HEK293 (cell line): ENCODE results near the gene BLOC1S3.

Experiments used
- CTCF ChIA-PET: fragments of 350-600 bp; formaldehyde crosslinking; extraction: SDS; loops from one replicate; lab custom pipeline; 2021; ENCODE audit warnings: antibody characterized with exemption; lab: Yijun Ruan, JAX
- POLR2A ChIA-PET: fragments of 300-600 bp; formaldehyde crosslinking; extraction: SDS; loops from one replicate; lab custom pipeline; 2020; ENCODE audit warnings: antibody characterized with exemption, inconsistent platforms; lab: Yijun Ruan, JAX
- H3K27ac ChIP-seq: fragments of 200-500 bp; sonication (Bioruptor generic); 2 replicates; pipeline ENCODE4 v1.5.1; 2014; ENCODE audit warnings: low read depth, low read length, control low read depth, inconsistent platforms; ENCODE audit errors: extremely low read depth
- H3K36me3 ChIP-seq, 2 experiments: fragments of 200-500 bp in 1 of 2; sonication (Bioruptor generic) in 1 of 2; 1 replicate in 1 of 2; 2 replicates in 1 of 2; pipeline ENCODE4 v1.5.1; 2014 to 2017; ENCODE audit warnings: inconsistent platforms in 2 of 2, low read length in 2 of 2; ENCODE audit not compliant: control insufficient read depth in 2 of 2, insufficient read depth in 1 of 2
- H3K4me1 ChIP-seq: fragments of 200-500 bp; sonication (Bioruptor generic); 2 replicates; pipeline ENCODE4 v1.5.1; 2014; ENCODE audit warnings: mild to moderate bottlenecking, low read length, inconsistent platforms; ENCODE audit not compliant: control insufficient read depth, insufficient read depth
- H3K4me3 ChIP-seq: 2 replicates; pipeline ENCODE4 v1.5.1; 2011; ENCODE audit warnings: low read depth, mild to moderate bottlenecking, control low read depth, low read length, moderate library complexity
- H3K9me3 ChIP-seq: fragments of 200-500 bp; sonication (Bioruptor generic); 2 replicates; pipeline ENCODE4 v1.5.1; 2014; ENCODE audit warnings: low read depth, low read length, inconsistent platforms; ENCODE audit not compliant: control insufficient read depth, insufficient read depth
- GLI4 ChIP-seq: fragments of 450-650 bp; formaldehyde crosslinking; IDR thresholded peaks from 2 replicates; pipeline ENCODE4 v1.5.1; 2016; ENCODE audit warnings: missing biosample characterization, missing genetic modification characterization
- SP7 ChIP-seq: fragments of 450-650 bp; formaldehyde crosslinking; IDR thresholded peaks from 2 replicates; pipeline ENCODE4 v1.5.1; 2016; ENCODE audit warnings: missing biosample characterization, missing genetic modification characterization
- ZNF214 ChIP-seq: fragments of 450-650 bp; formaldehyde crosslinking; IDR thresholded peaks from 2 replicates; pipeline ENCODE4 v1.5.1; 2017; ENCODE audit warnings: missing biosample characterization, mild to moderate bottlenecking, missing genetic modification characterization, borderline replicate concordance
- ZNF292 ChIP-seq: fragments of 450-650 bp; formaldehyde crosslinking; IDR thresholded peaks from 2 replicates; pipeline ENCODE4 v1.5.1; 2016; ENCODE audit warnings: low read depth, missing biosample characterization, missing genetic modification characterization, borderline replicate concordance
- ZNF341 ChIP-seq: fragments of 450-650 bp; formaldehyde crosslinking; IDR thresholded peaks from 2 replicates; pipeline ENCODE4; 2016; ENCODE audit warnings: low read depth, missing biosample characterization, missing genetic modification characterization
- ZNF530 ChIP-seq: fragments of 450-650 bp; formaldehyde crosslinking; IDR thresholded peaks from 2 replicates; pipeline ENCODE4 v1.5.1; 2016; ENCODE audit warnings: low read depth, missing biosample characterization, missing genetic modification characterization
- ZNF610 ChIP-seq: fragments of 450-650 bp; formaldehyde crosslinking; IDR thresholded peaks from 2 replicates; pipeline ENCODE4 v1.5.1; 2016; ENCODE audit warnings: missing biosample characterization, missing genetic modification characterization, borderline replicate concordance
- ZNF624 ChIP-seq: fragments of 450-650 bp; formaldehyde crosslinking; IDR thresholded peaks from 2 replicates; pipeline ENCODE4 v1.5.1; 2017; ENCODE audit warnings: missing biosample characterization, missing genetic modification characterization
- ZNF76 ChIP-seq: fragments of 450-650 bp; formaldehyde crosslinking; IDR thresholded peaks from 2 replicates; pipeline ENCODE4; 2016; ENCODE audit warnings: low read depth, missing biosample characterization, missing genetic modification characterization, borderline replicate concordance
- ZNF792 ChIP-seq: fragments of 450-650 bp; formaldehyde crosslinking; IDR thresholded peaks from 2 replicates; pipeline ENCODE4 v1.5.1; 2016; ENCODE audit warnings: missing biosample characterization, missing genetic modification characterization
- TF ChIP-seq, protein P1 (sequence below): fragments of 450-650 bp; formaldehyde crosslinking; IDR thresholded peaks from 2 replicates; pipeline ENCODE4 v1.5.1; 2016; ENCODE audit warnings: missing biosample characterization, missing genetic modification characterization
- TF ChIP-seq, protein P2 (sequence below): fragments of 450-650 bp; formaldehyde crosslinking; IDR thresholded peaks from 2 replicates; pipeline ENCODE4 v1.5.1; 2016; ENCODE audit warnings: missing biosample characterization, missing genetic modification characterization
- TF ChIP-seq, protein P3 (sequence below): fragments of 450-650 bp; formaldehyde crosslinking; IDR thresholded peaks from 2 replicates; pipeline ENCODE4 v1.5.1; 2016; ENCODE audit warnings: missing biosample characterization, missing genetic modification characterization, low read depth

The BLOC1S3 gene

DNA sequence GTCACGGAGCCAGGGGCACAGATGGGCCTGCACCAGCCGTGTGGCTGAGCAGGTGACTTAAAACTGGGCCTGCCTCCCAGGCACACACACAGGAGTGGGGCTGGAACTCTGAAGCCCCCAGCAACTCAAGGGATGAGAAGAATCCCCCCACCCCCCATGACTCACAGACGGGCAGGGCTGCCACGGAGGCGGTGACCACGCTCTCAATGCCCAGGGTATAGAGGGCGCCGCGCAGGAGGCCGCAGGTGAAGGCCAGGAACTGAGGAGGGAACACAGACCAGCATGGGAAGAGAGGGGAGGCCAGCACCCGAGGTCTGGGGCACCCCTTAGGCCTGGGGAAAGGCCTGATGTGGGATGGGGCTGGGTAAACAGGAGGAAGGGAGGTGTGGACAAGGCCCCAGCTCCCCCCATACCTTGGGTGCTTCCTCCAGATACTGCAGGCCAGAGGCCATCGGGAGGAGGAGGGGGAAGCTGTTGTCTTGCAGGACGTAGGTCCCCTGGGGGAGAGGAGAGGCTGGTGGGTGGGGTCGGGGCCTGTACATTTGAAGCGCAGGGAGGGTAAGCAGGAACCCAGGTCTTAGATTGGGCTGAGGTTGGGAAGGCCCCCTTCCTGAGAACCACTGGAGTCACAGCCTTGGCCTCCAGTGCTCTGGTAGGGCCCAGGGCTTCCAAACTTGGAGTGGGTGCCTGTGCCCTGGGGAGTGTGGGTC is 14.7 kb upstream of the BLOC1S3 start:
- Histone ChIP-seq H3K27ac (no peak overlapping the region), H3K9me3 (no peaks in the 10 kb centered on the region), H3K4me3 (no peak overlapping the region), H3K4me1 (no peaks in the 10 kb centered on the region), H3K36me3 (no peaks in the 10 kb centered on the region)
- TF ChIP-seq ZNF624 (tag by site-specific recombination) = no peak
- POLR2A ChIA-PET = interaction anchor here (1.0 kb wide), 1 partner anchor 14 kb away, joined by 5 read pairs; the partner anchor contains the start of genes BLOC1S3 and TRAPPC6A
- CTCF ChIA-PET = interaction anchor here (0.9 kb wide), 1 partner anchor 260 kb away, joined by 4 read pairs; no protein-coding TSS in a partner anchor

DNA sequence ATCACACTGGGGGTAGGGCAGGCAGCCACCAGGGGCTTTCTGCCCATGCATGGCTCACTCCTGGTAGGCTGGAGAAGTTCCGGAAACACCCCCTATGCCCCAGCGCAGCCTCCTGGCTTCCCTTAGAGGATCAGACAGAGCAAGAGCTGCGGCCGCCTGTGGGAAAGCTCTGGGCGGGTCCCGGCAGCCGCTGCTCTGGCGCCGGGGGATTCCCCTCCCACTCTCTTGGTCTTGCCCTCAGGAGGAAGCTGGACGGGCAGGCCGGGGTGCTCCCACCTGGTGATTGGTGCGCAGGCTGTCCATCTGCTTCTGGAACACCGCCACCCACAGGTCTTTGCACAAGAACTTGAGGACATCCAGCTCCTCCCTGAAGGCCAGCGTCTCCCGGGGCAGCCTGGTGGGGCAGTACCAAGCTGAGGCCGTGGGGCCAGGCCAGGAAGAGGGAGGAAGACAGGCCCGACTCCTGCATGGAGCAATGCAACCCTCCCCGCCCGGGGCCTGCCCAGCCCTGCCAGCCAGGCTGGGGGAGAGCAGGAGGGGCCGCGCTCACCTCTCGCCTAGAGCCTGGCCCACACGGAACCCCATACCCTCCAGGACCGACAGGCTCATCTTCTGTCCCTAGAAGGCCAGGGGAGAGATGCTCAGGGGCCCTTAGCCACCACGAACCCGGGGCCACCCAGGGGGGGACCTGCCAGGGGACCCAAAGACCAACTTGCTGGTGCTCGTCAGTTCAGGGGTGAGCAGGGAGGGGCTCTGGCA is 13.8 kb upstream of the BLOC1S3 start:
- H3K27ac ChIP-seq = no peak overlapping the region
- H3K4me3 ChIP-seq = no peak overlapping the region
- H3K36me3 ChIP-seq = no peaks in the 10 kb centered on the region
- H3K9me3 ChIP-seq = no peaks in the 10 kb centered on the region
- no peaks in the 10 kb centered on the region for H3K4me1 ChIP-seq
- CTCF ChIA-PET = interaction anchor here (0.6 to 0.9 kb wide), 4 partner anchors 28 to 261 kb away, joined by 3 to 4 read pairs (median 4); no protein-coding TSS in a partner anchor
- peak; percentile 25; the same call in 1 of the 2 replicates for TF ChIP-seq ZNF341 (tag by site-specific recombination)
- TF ChIP-seq ZNF76 (tag by site-specific recombination) = no peak
- TF ChIP-seq, protein P1, sequence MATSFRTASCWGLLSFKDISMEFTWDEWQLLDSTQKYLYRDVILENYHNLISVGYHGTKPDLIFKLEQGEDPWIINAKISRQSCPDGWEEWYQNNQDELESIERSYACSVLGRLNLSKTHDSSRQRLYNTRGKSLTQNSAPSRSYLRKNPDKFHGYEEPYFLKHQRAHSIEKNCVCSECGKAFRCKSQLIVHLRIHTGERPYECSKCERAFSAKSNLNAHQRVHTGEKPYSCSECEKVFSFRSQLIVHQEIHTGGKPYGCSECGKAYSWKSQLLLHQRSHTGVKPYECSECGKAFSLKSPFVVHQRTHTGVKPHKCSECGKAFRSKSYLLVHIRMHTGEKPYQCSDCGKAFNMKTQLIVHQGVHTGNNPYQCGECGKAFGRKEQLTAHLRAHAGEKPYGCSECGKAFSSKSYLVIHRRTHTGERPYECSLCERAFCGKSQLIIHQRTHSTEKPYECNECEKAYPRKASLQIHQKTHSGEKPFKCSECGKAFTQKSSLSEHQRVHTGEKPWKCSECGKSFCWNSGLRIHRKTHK (tag by site-specific recombination) = no peak
- TF ChIP-seq, protein P2, sequence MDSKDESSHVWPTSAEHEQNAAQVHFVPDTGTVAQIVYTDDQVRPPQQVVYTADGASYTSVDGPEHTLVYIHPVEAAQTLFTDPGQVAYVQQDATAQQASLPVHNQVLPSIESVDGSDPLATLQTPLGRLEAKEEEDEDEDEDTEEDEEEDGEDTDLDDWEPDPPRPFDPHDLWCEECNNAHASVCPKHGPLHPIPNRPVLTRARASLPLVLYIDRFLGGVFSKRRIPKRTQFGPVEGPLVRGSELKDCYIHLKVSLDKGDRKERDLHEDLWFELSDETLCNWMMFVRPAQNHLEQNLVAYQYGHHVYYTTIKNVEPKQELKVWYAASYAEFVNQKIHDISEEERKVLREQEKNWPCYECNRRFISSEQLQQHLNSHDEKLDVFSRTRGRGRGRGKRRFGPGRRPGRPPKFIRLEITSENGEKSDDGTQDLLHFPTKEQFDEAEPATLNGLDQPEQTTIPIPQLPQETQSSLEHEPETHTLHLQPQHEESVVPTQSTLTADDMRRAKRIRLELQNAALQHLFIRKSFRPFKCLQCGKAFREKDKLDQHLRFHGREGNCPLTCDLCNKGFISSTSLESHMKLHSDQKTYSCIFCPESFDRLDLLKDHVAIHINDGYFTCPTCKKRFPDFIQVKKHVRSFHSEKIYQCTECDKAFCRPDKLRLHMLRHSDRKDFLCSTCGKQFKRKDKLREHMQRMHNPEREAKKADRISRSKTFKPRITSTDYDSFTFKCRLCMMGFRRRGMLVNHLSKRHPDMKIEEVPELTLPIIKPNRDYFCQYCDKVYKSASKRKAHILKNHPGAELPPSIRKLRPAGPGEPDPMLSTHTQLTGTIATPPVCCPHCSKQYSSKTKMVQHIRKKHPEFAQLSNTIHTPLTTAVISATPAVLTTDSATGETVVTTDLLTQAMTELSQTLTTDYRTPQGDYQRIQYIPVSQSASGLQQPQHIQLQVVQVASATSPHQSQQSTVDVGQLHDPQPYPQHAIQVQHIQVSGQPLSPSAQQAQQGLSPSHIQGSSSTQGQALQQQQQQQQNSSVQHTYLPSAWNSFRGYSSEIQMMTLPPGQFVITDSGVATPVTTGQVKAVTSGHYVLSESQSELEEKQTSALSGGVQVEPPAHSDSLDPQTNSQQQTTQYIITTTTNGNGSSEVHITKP (tag by site-specific recombination) = 0 out of 2 replicates have a peak, but pooled peaks have one; percentile 16
- TF ChIP-seq, all 188 proteins: peak for 2
- POLR2A ChIA-PET = interaction anchor here (0.5 to 1.0 kb wide), 2 partner anchors 13 to 165 kb away, joined by 5 to 7 read pairs; partner anchors contain the start of genes BLOC1S3 and TRAPPC6A

DNA sequence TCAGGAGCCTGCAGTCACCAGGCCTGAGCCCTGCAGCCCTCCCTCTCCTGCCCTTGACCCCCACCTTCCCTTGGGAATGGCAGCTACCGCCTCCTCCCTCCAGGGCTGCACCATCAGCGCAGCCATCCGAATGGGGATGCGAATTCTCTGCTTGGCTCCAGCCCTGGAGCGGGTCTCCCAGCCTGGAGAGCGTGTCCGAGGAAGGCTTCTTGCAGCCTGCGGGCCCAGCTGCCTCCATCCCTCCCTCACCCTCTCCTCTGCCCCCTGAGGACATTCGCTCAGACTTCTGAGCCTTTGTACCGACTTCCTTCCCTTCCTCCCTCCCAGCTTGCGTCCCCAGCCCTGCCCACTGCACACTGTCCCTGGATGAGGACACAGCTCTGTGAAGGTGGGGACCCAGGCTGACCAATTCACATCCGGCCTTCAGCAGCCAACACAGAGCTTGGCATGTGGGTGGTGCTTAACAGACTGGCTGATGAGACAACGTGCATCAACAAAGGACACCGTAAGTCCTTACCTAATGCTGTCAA is 11.8 kb upstream of the BLOC1S3 start:
- H3K4me1 ChIP-seq = no peaks in the 10 kb centered on the region; the same call in 1 of the 2 replicates
- ChIA-PET CTCF (interaction anchor here (0.7 to 1.3 kb wide), 4 partner anchors 12 to 172 kb away, joined by 3 to 5 read pairs (median 4); no protein-coding TSS in a partner anchor), POLR2A (interaction anchor here (0.5 to 2.3 kb wide), 3 partner anchors 11 to 1007 kb away, joined by 5 to 6 read pairs (median 5); partner anchors contain the start of genes BLOC1S3, CLASRP and TRAPPC6A)
- H3K9me3 ChIP-seq = no peaks in the 10 kb centered on the region
- H3K27ac ChIP-seq = 0 out of 2 replicates have a peak overlapping the region, but pooled peaks have one; percentile 37
- H3K4me3 ChIP-seq = no peak overlapping the region
- no peaks in the 10 kb centered on the region for H3K36me3 ChIP-seq
- TF ChIP-seq ZNF292 (tag by site-specific recombination) = no peak
- no peak for TF ChIP-seq ZNF610 (tag by site-specific recombination)
- TF ChIP-seq, protein P3, sequence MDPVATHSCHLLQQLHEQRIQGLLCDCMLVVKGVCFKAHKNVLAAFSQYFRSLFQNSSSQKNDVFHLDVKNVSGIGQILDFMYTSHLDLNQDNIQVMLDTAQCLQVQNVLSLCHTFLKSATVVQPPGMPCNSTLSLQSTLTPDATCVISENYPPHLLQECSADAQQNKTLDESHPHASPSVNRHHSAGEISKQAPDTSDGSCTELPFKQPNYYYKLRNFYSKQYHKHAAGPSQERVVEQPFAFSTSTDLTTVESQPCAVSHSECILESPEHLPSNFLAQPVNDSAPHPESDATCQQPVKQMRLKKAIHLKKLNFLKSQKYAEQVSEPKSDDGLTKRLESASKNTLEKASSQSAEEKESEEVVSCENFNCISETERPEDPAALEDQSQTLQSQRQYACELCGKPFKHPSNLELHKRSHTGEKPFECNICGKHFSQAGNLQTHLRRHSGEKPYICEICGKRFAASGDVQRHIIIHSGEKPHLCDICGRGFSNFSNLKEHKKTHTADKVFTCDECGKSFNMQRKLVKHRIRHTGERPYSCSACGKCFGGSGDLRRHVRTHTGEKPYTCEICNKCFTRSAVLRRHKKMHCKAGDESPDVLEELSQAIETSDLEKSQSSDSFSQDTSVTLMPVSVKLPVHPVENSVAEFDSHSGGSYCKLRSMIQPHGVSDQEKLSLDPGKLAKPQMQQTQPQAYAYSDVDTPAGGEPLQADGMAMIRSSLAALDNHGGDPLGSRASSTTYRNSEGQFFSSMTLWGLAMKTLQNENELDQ (tag by site-specific recombination) = no peak
- TF ChIP-seq ZNF214 (tag by site-specific recombination) = no peak
- TF ChIP-seq ZNF792 (tag by site-specific recombination) = no peak
- TF ChIP-seq GLI4 (tag by site-specific recombination) = no peak
- TF ChIP-seq, protein P2 (tag by site-specific recombination) = peak; percentile 53
- no peak for TF ChIP-seq ZNF530 (tag by site-specific recombination)
- no peak for TF ChIP-seq SP7 (tag by site-specific recombination)
